Measurements from ENCODE around the gene MTR.

GRCh38 chr1:236837115-236837514 lies 42.0 kb downstream of the MTR start:
- TF ChIP-seq EZH2 (IDR thresholded peaks at IDR 0.05; ENCODE audit: borderline replicate concordance, low read length) (no peak), CTCF (IDR thresholded peaks at IDR 0.05; ENCODE audit: low read length) (no peak)
